HEK293 (cell line): ENCODE results near the gene PTPDC1.

Source experiments
- CTCF ChIA-PET: fragments of 350-600 bp; formaldehyde crosslinking; extraction: SDS; loops from one replicate; lab custom pipeline; 2021; ENCODE audit warnings: antibody characterized with exemption; lab: Yijun Ruan, JAX
- POLR2A ChIA-PET: fragments of 300-600 bp; formaldehyde crosslinking; extraction: SDS; loops from one replicate; lab custom pipeline; 2020; ENCODE audit warnings: antibody characterized with exemption, inconsistent platforms; lab: Yijun Ruan, JAX
- H3K27ac ChIP-seq: fragments of 200-500 bp; sonication (Bioruptor generic); 2 replicates; pipeline ENCODE4 v1.5.1; 2014; ENCODE audit warnings: low read depth, low read length, control low read depth, inconsistent platforms; ENCODE audit errors: extremely low read depth
- H3K36me3 ChIP-seq, 2 experiments: fragments of 200-500 bp in 1 of 2; sonication (Bioruptor generic) in 1 of 2; 1 replicate in 1 of 2; 2 replicates in 1 of 2; pipeline ENCODE4 v1.5.1; 2014 to 2017; ENCODE audit warnings: inconsistent platforms in 2 of 2, low read length in 2 of 2; ENCODE audit not compliant: control insufficient read depth in 2 of 2, insufficient read depth in 1 of 2
- H3K4me1 ChIP-seq: fragments of 200-500 bp; sonication (Bioruptor generic); 2 replicates; pipeline ENCODE4 v1.5.1; 2014; ENCODE audit warnings: mild to moderate bottlenecking, low read length, inconsistent platforms; ENCODE audit not compliant: control insufficient read depth, insufficient read depth
- H3K4me3 ChIP-seq: 2 replicates; pipeline ENCODE4 v1.5.1; 2011; ENCODE audit warnings: low read depth, mild to moderate bottlenecking, control low read depth, low read length, moderate library complexity
- H3K9me3 ChIP-seq: fragments of 200-500 bp; sonication (Bioruptor generic); 2 replicates; pipeline ENCODE4 v1.5.1; 2014; ENCODE audit warnings: low read depth, low read length, inconsistent platforms; ENCODE audit not compliant: control insufficient read depth, insufficient read depth
- BCL11B ChIP-seq: fragments of 450-650 bp; formaldehyde crosslinking; IDR thresholded peaks from 2 replicates; pipeline ENCODE4 v1.5.1; 2016; ENCODE audit warnings: low read depth, missing biosample characterization, missing genetic modification characterization
- EGR2 ChIP-seq: fragments of 450-650 bp; formaldehyde crosslinking; IDR thresholded peaks from 2 replicates; pipeline ENCODE4 v1.5.1; 2016; ENCODE audit warnings: low read depth, missing biosample characterization, missing genetic modification characterization
- GLIS1 ChIP-seq: fragments of 450-650 bp; formaldehyde crosslinking; IDR thresholded peaks from 2 replicates; pipeline ENCODE4 v1.5.1; 2016; ENCODE audit warnings: missing biosample characterization, missing genetic modification characterization
- HOXA7 ChIP-seq: sonication (generic); formaldehyde crosslinking; IDR thresholded peaks from 2 replicates; pipeline ENCODE4 v1.8.1; 2022; ENCODE audit warnings: missing genetic modification reagents, borderline replicate concordance
- PRDM10 ChIP-seq: fragments of 450-650 bp; formaldehyde crosslinking; IDR thresholded peaks from 2 replicates; pipeline ENCODE4 v1.5.1; 2016; ENCODE audit warnings: missing biosample characterization, missing genetic modification characterization
- SP7 ChIP-seq: fragments of 450-650 bp; formaldehyde crosslinking; IDR thresholded peaks from 2 replicates; pipeline ENCODE4 v1.5.1; 2016; ENCODE audit warnings: missing biosample characterization, missing genetic modification characterization
- ZFHX2 ChIP-seq: fragments of 450-650 bp; formaldehyde crosslinking; conservative IDR thresholded peaks from 2 replicates; pipeline ENCODE4 v1.5.1; 2016; ENCODE audit warnings: missing biosample characterization, missing genetic modification characterization
- ZFP37 ChIP-seq: fragments of 450-650 bp; formaldehyde crosslinking; IDR thresholded peaks from 2 replicates; pipeline ENCODE4 v1.5.1; 2016; ENCODE audit warnings: missing biosample characterization, missing genetic modification characterization
- ZIC2 ChIP-seq: fragments of 450-650 bp; formaldehyde crosslinking; IDR thresholded peaks from 2 replicates; pipeline ENCODE4 v1.5.1; 2016; ENCODE audit warnings: missing biosample characterization, missing genetic modification characterization
- ZNF155 ChIP-seq: fragments of 450-650 bp; formaldehyde crosslinking; IDR thresholded peaks from 2 replicates; pipeline ENCODE4 v1.5.1; 2016; ENCODE audit warnings: missing biosample characterization, missing genetic modification characterization
- ZNF202 ChIP-seq: fragments of 450-650 bp; formaldehyde crosslinking; IDR thresholded peaks from 2 replicates; pipeline ENCODE4 v1.5.1; 2016; ENCODE audit warnings: missing biosample characterization, missing genetic modification characterization, borderline replicate concordance
- ZNF214 ChIP-seq: fragments of 450-650 bp; formaldehyde crosslinking; IDR thresholded peaks from 2 replicates; pipeline ENCODE4 v1.5.1; 2017; ENCODE audit warnings: missing biosample characterization, mild to moderate bottlenecking, missing genetic modification characterization, borderline replicate concordance
- ZNF24 ChIP-seq: fragments of 450-650 bp; formaldehyde crosslinking; IDR thresholded peaks from 2 replicates; pipeline ENCODE4 v1.5.1; 2016; ENCODE audit warnings: missing biosample characterization, missing genetic modification characterization
- ZNF292 ChIP-seq: fragments of 450-650 bp; formaldehyde crosslinking; IDR thresholded peaks from 2 replicates; pipeline ENCODE4 v1.5.1; 2016; ENCODE audit warnings: low read depth, missing biosample characterization, missing genetic modification characterization, borderline replicate concordance
- ZNF335 ChIP-seq: fragments of 450-650 bp; formaldehyde crosslinking; conservative IDR thresholded peaks from 2 replicates; pipeline ENCODE4 v1.5.1; 2016; ENCODE audit warnings: missing biosample characterization, missing genetic modification characterization
- ZNF37A ChIP-seq: fragments of 450-650 bp; IDR thresholded peaks from 2 replicates; pipeline ENCODE4 v1.5.1; 2018; ENCODE audit warnings: missing biosample characterization, missing genetic modification characterization
- ZNF433 ChIP-seq: fragments of 450-650 bp; formaldehyde crosslinking; IDR thresholded peaks from 2 replicates; pipeline ENCODE4 v1.5.1; 2016; ENCODE audit warnings: missing biosample characterization, missing genetic modification characterization, low read depth
- ZNF558 ChIP-seq: fragments of 450-650 bp; formaldehyde crosslinking; IDR thresholded peaks from 2 replicates; pipeline ENCODE4 v1.5.1; 2016; ENCODE audit warnings: missing biosample characterization, missing genetic modification characterization
- ZNF626 ChIP-seq: fragments of 450-650 bp; sonication (Bioruptor Pico); formaldehyde crosslinking; IDR thresholded peaks from 2 replicates; pipeline ENCODE4 v1.5.1; 2018; ENCODE audit warnings: missing biosample characterization, missing genetic modification characterization, inconsistent platforms
- ZNF639 ChIP-seq: fragments of 450-650 bp; formaldehyde crosslinking; IDR thresholded peaks from 2 replicates; pipeline ENCODE4 v1.5.1; 2016; ENCODE audit warnings: missing biosample characterization, missing genetic modification characterization
- ZNF670 ChIP-seq: fragments of 450-650 bp; formaldehyde crosslinking; IDR thresholded peaks from 2 replicates; pipeline ENCODE4 v1.5.1; 2016; ENCODE audit warnings: missing biosample characterization, missing genetic modification characterization, low read depth
- ZNF768 ChIP-seq: fragments of 450-650 bp; formaldehyde crosslinking; IDR thresholded peaks from 2 replicates; pipeline ENCODE4 v1.5.1; 2018; ENCODE audit warnings: missing biosample characterization, mild to moderate bottlenecking, missing genetic modification characterization
- ZNF776 ChIP-seq: fragments of 450-650 bp; formaldehyde crosslinking; IDR thresholded peaks from 2 replicates; pipeline ENCODE4 v1.5.0; 2017; ENCODE audit warnings: missing biosample characterization, missing genetic modification characterization, borderline replicate concordance
- ZSCAN4 ChIP-seq: fragments of 450-650 bp; formaldehyde crosslinking; IDR thresholded peaks from 2 replicates; pipeline ENCODE4 v1.5.1; 2017; ENCODE audit warnings: missing biosample characterization, missing genetic modification characterization

Gene PTPDC1

GRCh38 chr9:94082956-94083355, 1.3 kb upstream of the PTPDC1 start:
- no peaks in the 10 kb centered on the region for H3K36me3 ChIP-seq
- ChIA-PET POLR2A (no interaction called here), CTCF (interaction anchor here (1.0 kb wide), 1 partner anchor 131 kb away, joined by 3 read pairs; no protein-coding TSS in a partner anchor)
- no peaks in the 10 kb centered on the region for H3K9me3 ChIP-seq
- TF ChIP-seq ZFHX2 (tag by site-specific recombination) (no peak), ZNF24 (tag by site-specific recombination) (no peak), ZNF214 (tag by site-specific recombination) (no peak), ZFP37 (tag by site-specific recombination) (no peak), ZNF433 (no peak), BCL11B (tag by site-specific recombination) (no peak), ZNF626 (no peak), GLIS1 (no peak), ZNF292 (tag by site-specific recombination) (no peak), ZNF155 (tag by site-specific recombination) (no peak), HOXA7 (CRISPR knock-in tag) (no peak), ZNF202 (no peak), ZNF558 (tag by site-specific recombination) (no peak), ZNF768 (tag by site-specific recombination) (no peak)
- H3K4me1 ChIP-seq = no peaks in the 10 kb centered on the region
- H3K27ac ChIP-seq = no peak overlapping the region
- H3K4me3 ChIP-seq = no peak overlapping the region

GRCh38 chr9:94083384-94083783, 880 bp upstream of the PTPDC1 start:
- CTCF ChIA-PET = interaction anchor here (1.0 kb wide), 1 partner anchor 131 kb away, joined by 3 read pairs; no protein-coding TSS in a partner anchor
- TF ChIP-seq ZFHX2 (tag by site-specific recombination) = peak; percentile 36; the same call in 1 of the 2 replicates
- TF ChIP-seq EGR2 (tag by site-specific recombination) = peak; percentile 54
- TF ChIP-seq ZNF639 (tag by site-specific recombination) = no peak
- no peak for TF ChIP-seq ZSCAN4 (tag by site-specific recombination)
- no peak for TF ChIP-seq ZNF776
- H3K9me3 ChIP-seq = no peaks in the 10 kb centered on the region
- no peak overlapping the region for H3K4me3 ChIP-seq
- H3K36me3 ChIP-seq = peaks cover 0 to 4% of the 10 kb centered on the region in 2 experiments; a peak in 1 of 3 replicates
- no peak overlapping the region for H3K27ac ChIP-seq
- POLR2A ChIA-PET = no interaction called here
- H3K4me1 ChIP-seq = no peaks in the 10 kb centered on the region

GRCh38 chr9:94085062-94085639, 887 bp downstream of the PTPDC1 start:
- no peak overlapping the region for H3K27ac ChIP-seq
- ChIA-PET CTCF (interaction anchor here (0.7 kb wide), 1 partner anchor 19 kb away, joined by 3 read pairs; no protein-coding TSS in a partner anchor), POLR2A (interaction anchor here (0.9 kb wide), 2 partner anchors 13 to 81 kb away, joined by 3 to 4 read pairs; no protein-coding TSS in a partner anchor)
- no peaks in the 10 kb centered on the region for H3K4me1 ChIP-seq
- H3K4me3 ChIP-seq = no peak overlapping the region
- TF ChIP-seq ZIC2 (peak; percentile 70), ZNF335 (tag by site-specific recombination) (peak; percentile 28), ZNF37A (no peak), ZFHX2 (tag by site-specific recombination) (peak; percentile 48), PRDM10 (peak; percentile 45; the same call in 1 of the 2 replicates), SP7 (tag by site-specific recombination) (peak; percentile 14; the same call in 1 of the 2 replicates), ZNF670 (tag by site-specific recombination) (no peak)
- H3K36me3 ChIP-seq = peaks cover 0 to 5% of the 10 kb centered on the region in 2 experiments; a peak in 1 of 3 replicates
- no peaks in the 10 kb centered on the region for H3K9me3 ChIP-seq
